ENCODE results near the gene LORICRIN.

DNA sequence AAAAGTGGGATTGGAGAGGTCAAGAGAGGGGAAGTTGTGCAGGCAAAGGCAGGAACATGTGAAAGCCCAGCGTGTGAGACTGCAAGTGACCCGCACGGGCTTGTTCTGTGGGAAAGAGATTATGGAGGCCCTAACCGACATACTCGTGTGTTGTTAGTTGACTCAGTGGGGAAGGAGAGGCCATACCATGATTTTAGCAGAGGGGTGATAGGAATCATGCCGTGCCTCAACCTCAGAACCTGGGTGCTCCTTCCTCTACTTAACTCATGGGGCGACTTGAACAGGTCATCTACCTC is 33.9 kb downstream of the LORICRIN start:
- TF ChIP-seq, protein P1, sequence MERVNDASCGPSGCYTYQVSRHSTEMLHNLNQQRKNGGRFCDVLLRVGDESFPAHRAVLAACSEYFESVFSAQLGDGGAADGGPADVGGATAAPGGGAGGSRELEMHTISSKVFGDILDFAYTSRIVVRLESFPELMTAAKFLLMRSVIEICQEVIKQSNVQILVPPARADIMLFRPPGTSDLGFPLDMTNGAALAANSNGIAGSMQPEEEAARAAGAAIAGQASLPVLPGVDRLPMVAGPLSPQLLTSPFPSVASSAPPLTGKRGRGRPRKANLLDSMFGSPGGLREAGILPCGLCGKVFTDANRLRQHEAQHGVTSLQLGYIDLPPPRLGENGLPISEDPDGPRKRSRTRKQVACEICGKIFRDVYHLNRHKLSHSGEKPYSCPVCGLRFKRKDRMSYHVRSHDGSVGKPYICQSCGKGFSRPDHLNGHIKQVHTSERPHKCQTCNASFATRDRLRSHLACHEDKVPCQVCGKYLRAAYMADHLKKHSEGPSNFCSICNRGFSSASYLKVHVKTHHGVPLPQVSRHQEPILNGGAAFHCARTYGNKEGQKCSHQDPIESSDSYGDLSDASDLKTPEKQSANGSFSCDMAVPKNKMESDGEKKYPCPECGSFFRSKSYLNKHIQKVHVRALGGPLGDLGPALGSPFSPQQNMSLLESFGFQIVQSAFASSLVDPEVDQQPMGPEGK (CRISPR knock-in tag; IDR thresholded peaks at IDR 0.05; ENCODE audit: borderline replicate concordance): no peak
- TF ChIP-seq, protein P2, sequence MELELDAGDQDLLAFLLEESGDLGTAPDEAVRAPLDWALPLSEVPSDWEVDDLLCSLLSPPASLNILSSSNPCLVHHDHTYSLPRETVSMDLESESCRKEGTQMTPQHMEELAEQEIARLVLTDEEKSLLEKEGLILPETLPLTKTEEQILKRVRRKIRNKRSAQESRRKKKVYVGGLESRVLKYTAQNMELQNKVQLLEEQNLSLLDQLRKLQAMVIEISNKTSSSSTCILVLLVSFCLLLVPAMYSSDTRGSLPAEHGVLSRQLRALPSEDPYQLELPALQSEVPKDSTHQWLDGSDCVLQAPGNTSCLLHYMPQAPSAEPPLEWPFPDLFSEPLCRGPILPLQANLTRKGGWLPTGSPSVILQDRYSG (tag; conservative IDR thresholded peaks at IDR 0.05; ENCODE audit: low read depth): no peak
- no peak for TF ChIP-seq ZNF830 (CRISPR knock-in tag; IDR thresholded peaks at IDR 0.05)
